RWPE1 (cell line): ENCODE measurements around the gene PDCD7.

Experiments used
- CTCF ChIA-PET: fragments of 350-600 bp; sonication (Branson Sonifier 250); formaldehyde crosslinking; extraction: SDS; loops from one replicate; lab custom pipeline; 2021; lab: Yijun Ruan, JAX
- POLR2A ChIA-PET: fragments of 400-600 bp; formaldehyde crosslinking; extraction: SDS; loops from one replicate; lab custom pipeline; 2020; ENCODE audit warnings: antibody characterized with exemption; ENCODE audit not compliant: low non-redundant PET; lab: Yijun Ruan, JAX
- DNase-seq: peaks from one replicate; pipeline ENCODE4 v3.0.0; 2012; ENCODE audit warnings: low spot score
- H3K27ac ChIP-seq: fragments of 450-650 bp; 2 replicates; pipeline ENCODE4 v1.5.1; 2017
- TF ChIP-seq, protein P1 (sequence below): fragments of 450-650 bp; conservative IDR thresholded peaks from 2 replicates; pipeline ENCODE4 v1.5.1; 2017; ENCODE audit warnings: low read depth, mild to moderate bottlenecking

Gene PDCD7

DNA sequence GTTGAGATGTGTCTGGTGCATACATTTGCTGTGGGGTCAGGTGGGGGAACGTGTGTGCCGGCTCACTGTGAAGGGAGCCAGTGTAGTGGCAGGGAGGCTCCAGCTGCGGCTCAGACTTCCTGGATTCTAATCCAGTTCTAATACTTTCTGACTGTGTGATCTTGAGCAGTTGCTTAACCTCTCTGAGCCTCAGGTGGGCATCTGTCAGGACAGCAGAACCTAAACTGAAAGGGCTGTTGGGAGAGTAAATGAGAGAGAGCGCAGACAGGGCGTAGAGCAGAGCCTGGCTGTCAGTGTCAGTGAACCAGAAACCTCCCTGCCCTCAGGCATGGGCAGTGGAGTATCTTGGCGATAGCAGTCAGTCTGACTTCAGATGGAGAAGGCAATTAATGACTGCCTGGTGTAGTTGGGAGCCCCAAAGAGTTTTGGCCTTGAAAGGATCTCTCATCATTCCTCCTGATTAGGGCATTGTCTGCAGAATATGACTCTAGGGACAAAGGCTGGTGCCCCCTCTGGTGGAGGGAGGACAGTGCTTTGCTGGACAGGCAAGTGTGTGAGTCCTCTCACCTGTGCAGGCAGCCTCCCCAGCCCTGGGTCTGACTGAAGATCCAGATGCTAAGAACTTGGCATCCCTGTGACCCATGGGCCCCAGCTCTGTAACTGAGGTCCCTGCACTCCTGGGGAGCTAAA lies 47.5 kb downstream of the PDCD7 start:
- DNase-seq: peak; percentile 20
- no peak overlapping the region for H3K27ac ChIP-seq
- TF ChIP-seq, protein P1, sequence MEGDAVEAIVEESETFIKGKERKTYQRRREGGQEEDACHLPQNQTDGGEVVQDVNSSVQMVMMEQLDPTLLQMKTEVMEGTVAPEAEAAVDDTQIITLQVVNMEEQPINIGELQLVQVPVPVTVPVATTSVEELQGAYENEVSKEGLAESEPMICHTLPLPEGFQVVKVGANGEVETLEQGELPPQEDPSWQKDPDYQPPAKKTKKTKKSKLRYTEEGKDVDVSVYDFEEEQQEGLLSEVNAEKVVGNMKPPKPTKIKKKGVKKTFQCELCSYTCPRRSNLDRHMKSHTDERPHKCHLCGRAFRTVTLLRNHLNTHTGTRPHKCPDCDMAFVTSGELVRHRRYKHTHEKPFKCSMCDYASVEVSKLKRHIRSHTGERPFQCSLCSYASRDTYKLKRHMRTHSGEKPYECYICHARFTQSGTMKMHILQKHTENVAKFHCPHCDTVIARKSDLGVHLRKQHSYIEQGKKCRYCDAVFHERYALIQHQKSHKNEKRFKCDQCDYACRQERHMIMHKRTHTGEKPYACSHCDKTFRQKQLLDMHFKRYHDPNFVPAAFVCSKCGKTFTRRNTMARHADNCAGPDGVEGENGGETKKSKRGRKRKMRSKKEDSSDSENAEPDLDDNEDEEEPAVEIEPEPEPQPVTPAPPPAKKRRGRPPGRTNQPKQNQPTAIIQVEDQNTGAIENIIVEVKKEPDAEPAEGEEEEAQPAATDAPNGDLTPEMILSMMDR: peak; percentile 27; the same call in 1 of the 2 replicates
- CTCF ChIA-PET: interaction anchor here (0.6 to 1.5 kb wide), 3 partner anchors 9 to 233 kb away, joined by 3 to 9 read pairs (median 4); no protein-coding TSS in a partner anchor
- POLR2A ChIA-PET: no interaction called here

DNA sequence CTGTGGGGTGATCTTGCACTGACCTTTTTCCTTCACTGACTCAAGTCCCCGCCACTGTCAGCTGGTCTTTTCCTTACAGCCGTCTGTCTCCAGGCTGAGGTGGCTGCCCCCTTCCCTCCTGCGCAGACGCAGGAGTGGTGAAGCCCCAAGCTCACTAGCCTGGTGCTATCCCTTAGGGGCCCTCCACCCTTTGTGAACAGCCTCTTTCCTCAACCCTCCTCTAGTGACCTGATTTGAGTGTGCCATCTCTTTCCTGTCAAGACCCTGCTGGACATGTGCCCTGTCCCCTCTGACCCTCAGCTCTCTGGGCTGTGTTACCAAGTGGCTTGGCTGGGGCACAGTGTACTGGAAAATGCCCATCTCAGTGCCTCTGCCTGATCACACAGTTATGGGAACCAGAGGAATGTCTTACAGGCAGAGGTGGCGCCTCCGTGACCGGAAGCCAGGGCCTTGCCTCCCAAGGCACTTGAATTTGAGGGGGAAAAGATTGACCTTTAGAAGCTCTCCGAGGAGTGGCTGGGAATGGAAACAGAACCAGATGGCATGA lies 48.3 kb downstream of the PDCD7 start:
- no peak for DNase-seq
- ChIA-PET POLR2A (no interaction called here), CTCF (interaction anchor here (0.6 to 1.4 kb wide), 2 partner anchors 17 to 234 kb away, joined by 3 read pairs; partner anchors contain the start of gene RASL12)
- no peak overlapping the region for H3K27ac ChIP-seq
- TF ChIP-seq, protein P1: no peak

DNA sequence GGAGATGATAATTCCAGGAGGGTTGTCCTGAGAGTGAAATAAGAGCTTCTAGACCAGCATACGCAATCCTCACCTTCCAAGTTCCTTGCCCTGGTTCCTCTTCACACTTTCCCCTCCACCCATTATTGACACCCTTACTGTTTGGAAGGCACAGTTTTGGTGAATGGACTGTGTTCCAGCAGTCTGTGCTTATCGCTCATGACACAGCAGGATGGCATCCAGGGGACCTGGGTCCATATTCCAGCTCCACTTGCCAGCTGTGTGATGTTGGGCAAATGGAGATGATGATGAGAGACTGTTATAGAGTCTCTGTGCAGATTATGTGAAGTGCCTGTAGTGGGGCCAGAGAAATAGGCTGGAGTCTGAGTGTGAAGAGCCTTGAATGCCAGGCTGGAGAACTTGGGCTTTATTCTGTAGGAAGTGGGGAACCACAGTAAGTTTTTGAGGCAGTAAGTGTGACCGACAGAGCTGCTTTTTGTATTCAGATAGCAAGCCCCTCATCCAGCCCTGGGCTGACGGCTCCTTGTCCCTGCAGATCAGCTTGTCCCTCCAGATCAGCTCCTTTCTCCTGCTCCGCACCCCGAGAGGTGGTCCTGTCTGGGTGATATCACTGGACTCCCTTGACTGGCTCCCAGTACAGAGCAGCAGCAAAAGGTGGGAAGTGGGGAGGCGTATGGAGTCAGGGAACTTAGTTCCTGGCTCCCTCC lies 49.0 kb downstream of the PDCD7 start:
- ChIA-PET CTCF (interaction anchor here (0.5 to 1.4 kb wide), 3 partner anchors 16 to 639 kb away, joined by 3 to 4 read pairs (median 3); partner anchors contain the start of gene RASL12), POLR2A (no interaction called here)
- H3K27ac ChIP-seq: no peak overlapping the region

DNA sequence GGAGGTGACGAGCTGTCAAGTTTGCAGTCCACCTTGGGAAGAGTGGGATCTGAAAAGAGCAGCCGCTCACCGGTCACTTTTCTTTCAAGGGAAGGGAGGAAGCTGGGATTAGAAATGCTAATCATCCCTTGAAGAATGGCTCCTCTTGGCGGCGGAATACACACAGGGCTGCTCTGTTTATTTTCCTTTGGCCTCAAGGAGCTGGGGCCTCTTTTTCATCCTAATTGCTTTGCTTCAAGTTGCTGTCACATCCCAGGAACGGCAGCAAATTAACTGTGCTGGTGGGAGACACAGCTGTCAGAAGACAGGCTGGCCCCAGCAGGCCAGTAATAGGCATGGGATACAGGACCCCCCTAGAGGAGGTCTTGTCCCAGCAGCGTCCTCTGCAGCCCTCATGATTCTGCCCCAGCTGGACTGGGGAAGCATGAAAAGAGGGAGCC lies 50.3 kb downstream of the PDCD7 start:
- CTCF ChIA-PET: no interaction called here
- H3K27ac ChIP-seq: no peak overlapping the region
- POLR2A ChIA-PET: no interaction called here
- TF ChIP-seq, protein P1: no peak
- DNase-seq: no peak

More for the DNA sequence above, 49.0 kb downstream of the PDCD7 start:
- TF ChIP-seq, protein P1: no peak
- DNase-seq: no peak

DNA sequence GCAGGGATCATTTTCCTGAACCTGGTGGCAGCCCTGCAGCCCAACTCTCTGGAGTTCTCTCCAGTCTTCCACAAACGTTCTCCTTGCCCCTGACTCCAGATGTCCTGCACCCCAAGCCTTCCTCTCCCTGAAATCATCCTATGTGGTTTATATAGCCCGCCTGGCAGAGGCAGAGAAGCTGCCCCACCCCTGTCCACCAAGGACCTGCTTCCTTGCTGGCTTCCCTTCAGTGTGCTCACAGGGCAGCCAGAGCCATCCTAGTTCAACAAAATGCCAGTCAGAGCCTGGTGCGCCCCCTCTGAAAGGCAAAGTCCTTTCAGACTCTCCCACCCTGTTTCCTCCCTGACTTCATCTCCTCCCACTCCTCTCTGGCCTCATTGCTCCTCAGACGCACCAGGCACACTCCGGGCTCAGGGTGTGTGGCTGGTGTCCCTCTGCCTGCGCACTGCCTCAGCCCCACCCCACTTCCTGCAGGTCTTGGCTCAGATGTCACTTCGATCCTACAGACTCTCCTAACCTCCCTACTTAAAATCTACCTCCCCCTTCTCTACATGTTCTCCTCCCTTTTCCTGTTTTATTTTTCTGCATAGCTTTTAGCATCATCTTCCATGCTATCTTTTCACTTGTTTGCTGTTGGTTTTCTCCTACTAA lies 51.2 kb downstream of the PDCD7 start:
- H3K27ac ChIP-seq: no peak overlapping the region
- DNase-seq: no peak
- ChIA-PET CTCF (no interaction called here), POLR2A (no interaction called here)
- TF ChIP-seq, protein P1: no peak

DNA sequence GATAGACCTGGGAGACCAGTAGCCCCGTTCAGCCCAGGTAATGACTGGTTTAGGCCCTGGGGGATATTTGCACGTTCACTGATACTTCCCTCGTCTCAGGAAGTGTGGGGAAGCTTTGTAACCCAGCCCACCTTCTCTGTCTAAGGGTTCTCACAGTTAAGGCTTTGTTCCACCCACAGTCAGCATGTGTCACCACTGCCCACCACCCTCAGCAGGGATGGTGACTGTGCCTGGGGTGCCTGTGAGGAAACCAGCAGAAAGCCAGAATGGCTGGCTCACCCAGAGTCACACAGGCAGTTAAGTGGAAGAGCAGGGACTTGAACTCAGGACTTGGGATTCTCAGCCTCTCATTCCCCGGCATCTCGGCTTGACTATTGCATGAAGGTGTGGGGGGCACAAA lies 51.9 kb downstream of the PDCD7 start:
- TF ChIP-seq, protein P1: no peak
- ChIA-PET CTCF (no interaction called here), POLR2A (no interaction called here)
- DNase-seq: no peak
- no peak overlapping the region for H3K27ac ChIP-seq
